NB4 (cell line): ENCODE results near the gene SMYD3.

Source experiments
- DNase-seq: peaks from one replicate; pipeline ENCODE4 v3.0.0; 2010; ENCODE audit warnings: low read depth
- H3K4me3 ChIP-seq: one replicate; pipeline ENCODE4 v1.5.1; 2011; ENCODE audit warnings: mild to moderate bottlenecking, low read depth, low read length, moderate library complexity
- MAX ChIP-seq: IDR thresholded peaks from 2 replicates; pipeline ENCODE4 v1.6.1; 2011; ENCODE audit warnings: low read depth, low read length
- MYC ChIP-seq: IDR thresholded peaks from 2 replicates; pipeline ENCODE4 v1.6.1; 2011; ENCODE audit warnings: low read depth, low read length
- POLR2A ChIP-seq: IDR thresholded peaks from 2 replicates; pipeline ENCODE4 v1.6.1; 2011; ENCODE audit warnings: mild to moderate bottlenecking; ENCODE audit not compliant: insufficient read length; ENCODE audit errors: extremely low read depth
- TF ChIP-seq, protein P1 (sequence below): IDR thresholded peaks from one replicate; pipeline ENCODE4 v1.5.1; 2012; ENCODE audit warnings: low read depth, low read length

Gene SMYD3

GRCh38 chr1:246258250-246258649, 248.8 kb downstream of the SMYD3 start:
- TF ChIP-seq, protein P1, sequence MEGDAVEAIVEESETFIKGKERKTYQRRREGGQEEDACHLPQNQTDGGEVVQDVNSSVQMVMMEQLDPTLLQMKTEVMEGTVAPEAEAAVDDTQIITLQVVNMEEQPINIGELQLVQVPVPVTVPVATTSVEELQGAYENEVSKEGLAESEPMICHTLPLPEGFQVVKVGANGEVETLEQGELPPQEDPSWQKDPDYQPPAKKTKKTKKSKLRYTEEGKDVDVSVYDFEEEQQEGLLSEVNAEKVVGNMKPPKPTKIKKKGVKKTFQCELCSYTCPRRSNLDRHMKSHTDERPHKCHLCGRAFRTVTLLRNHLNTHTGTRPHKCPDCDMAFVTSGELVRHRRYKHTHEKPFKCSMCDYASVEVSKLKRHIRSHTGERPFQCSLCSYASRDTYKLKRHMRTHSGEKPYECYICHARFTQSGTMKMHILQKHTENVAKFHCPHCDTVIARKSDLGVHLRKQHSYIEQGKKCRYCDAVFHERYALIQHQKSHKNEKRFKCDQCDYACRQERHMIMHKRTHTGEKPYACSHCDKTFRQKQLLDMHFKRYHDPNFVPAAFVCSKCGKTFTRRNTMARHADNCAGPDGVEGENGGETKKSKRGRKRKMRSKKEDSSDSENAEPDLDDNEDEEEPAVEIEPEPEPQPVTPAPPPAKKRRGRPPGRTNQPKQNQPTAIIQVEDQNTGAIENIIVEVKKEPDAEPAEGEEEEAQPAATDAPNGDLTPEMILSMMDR: no peak
- TF ChIP-seq MAX (no peak), MYC (no peak), POLR2A (no peak)
- DNase-seq: no peak
- H3K4me3 ChIP-seq: no peak overlapping the region

DNA sequence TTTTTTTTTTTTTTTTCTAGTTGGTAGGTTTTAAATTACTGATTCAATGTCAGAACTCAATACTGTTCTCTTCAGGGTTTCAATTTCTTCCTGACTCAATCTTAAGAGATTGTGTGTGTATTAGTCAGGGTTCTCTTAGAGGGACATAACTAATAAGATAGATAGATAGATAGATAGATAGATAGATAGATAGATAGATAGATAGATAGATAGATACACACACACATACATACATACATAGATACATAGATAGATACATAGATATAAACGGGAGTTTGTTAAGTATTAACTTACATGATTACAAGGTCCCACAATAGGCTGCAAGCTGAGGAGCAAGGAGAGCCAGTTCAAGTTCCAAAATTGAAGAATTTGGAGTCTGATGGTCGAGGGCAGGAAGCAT, 251.3 kb downstream of the SMYD3 start:
- no peak for DNase-seq
- H3K4me3 ChIP-seq: no peak overlapping the region
- no peak for TF ChIP-seq POLR2A
- no peak for TF ChIP-seq MAX
- TF ChIP-seq, protein P1: no peak
- TF ChIP-seq MYC: no peak

DNA sequence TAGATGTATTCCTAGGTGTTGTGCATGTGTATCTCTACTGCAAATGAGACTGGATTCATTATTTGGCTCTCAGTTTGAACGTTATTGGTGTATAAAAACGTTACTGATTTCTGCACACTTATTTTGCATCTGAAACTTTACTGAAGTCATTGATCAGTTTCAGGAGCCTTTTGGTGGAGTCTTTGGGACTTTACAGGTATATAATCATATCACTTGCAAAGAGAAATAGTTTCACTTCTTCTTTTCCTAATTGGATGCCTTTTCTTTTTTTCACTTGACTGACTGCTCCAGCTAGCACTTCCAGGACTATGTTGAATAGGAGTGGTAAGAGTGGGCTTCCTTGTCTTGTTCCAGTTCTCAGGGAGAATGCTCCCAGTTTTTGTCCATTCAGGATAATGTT, 252.2 kb downstream of the SMYD3 start:
- no peak overlapping the region for H3K4me3 ChIP-seq
- no peak for DNase-seq
- TF ChIP-seq, protein P1: no peak
- TF ChIP-seq MAX: no peak
- no peak for TF ChIP-seq MYC
- no peak for TF ChIP-seq POLR2A

DNA sequence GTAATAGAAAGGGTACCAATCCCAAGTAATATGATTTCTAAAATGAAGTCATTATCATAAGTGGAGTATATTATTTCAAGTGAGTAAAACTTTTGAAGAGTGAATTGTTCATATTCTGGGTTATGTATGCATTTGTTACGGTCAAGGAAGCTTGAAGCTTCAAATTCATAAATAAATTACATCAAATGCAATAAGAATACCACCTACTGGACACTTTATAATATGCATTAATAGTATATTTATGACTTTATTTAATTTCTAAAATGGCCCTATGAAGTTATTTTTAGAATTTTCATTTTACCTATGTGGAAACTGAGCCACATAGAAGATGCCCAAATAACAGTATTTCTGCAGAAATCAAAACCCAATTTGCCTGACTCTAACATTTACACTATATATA, 260.6 kb downstream of the SMYD3 start:
- H3K4me3 ChIP-seq: no peak overlapping the region
- no peak for TF ChIP-seq POLR2A
- TF ChIP-seq, protein P1: no peak
- TF ChIP-seq MYC: no peak
- no peak for TF ChIP-seq MAX
- no peak for DNase-seq

DNA sequence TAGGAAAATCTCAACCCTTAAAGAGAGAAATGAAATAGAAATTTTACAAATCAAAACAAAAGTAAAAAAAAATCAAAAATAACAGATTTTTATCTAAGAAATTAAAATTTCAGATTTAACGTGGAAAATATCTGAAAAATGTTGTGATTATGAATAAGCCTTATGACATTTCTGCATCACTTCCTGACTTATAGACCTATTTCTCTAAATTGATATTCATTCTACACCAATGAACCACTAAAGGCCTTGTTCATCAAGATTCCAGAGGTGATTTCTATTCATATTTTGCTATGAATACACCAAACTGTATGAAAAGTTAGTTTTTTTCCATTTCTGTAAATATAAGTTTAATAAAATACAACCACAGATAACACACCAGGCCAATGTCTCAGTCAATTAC, 261.5 kb downstream of the SMYD3 start:
- H3K4me3 ChIP-seq: no peak overlapping the region
- no peak for DNase-seq
- TF ChIP-seq MYC (no peak), POLR2A (no peak), MAX (no peak)
- TF ChIP-seq, protein P1: no peak

- H3K4me3 ChIP-seq: no peak overlapping the region
- TF ChIP-seq, protein P1: no peak
- no peak for TF ChIP-seq MYC
- TF ChIP-seq POLR2A: no peak
- TF ChIP-seq MAX: no peak
- DNase-seq: no peak
Measured at GRCh38 chr1:246232126-246232525, 275.0 kb downstream of the SMYD3 start.
